Measurements from ENCODE around the gene TTC39A.

The TTC39A gene

DNA sequence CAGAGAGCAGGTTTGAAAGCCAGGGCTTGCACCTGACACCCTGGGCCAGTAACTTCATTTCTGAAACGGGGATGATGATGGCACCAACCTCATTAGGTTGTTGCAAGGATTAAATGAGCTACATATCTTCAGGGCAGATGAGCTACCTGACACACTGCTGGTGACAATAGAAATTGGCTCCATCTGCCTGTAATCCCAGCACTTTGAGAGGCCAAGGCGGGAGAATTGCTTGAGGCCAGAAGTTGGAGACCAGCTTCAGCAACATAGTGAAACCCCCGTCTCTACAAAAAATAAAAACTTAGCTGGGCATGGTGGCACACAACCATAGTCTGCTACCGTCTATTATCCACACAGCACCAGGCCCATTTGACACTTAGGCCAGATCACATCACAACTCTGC is 6.3 kb upstream of the TTC39A start:
- no peak overlapping the region for H3K4me3 ChIP-seq (ENCODE audit: low read depth, low read length)

GRCh38 chr1:51336004-51336403 is 5.6 kb upstream of the TTC39A start:
- no peaks in the 10 kb centered on the region for H3K36me3 ChIP-seq (ENCODE audit: control insufficient read depth, insufficient read depth, low read length)
- H3K9ac ChIP-seq (ENCODE audit: low read length) = no peak overlapping the region
- no peak overlapping the region for H3K4me3 ChIP-seq (ENCODE audit: low read depth, low read length)
- no peak overlapping the region for H3K27ac ChIP-seq (ENCODE audit: low read depth, low read length)
- peaks cover 11% of the 10 kb centered on the region for H3K4me1 ChIP-seq (ENCODE audit: control insufficient read depth, insufficient read depth, low read length)
- H3K9me3 ChIP-seq (ENCODE audit: control insufficient read depth, insufficient read depth, low read depth, low read length) = no peaks in the 10 kb centered on the region
- no peaks in the 10 kb centered on the region; the same call in 1 of the 2 replicates for H3K27me3 ChIP-seq (ENCODE audit: control insufficient read depth, insufficient read depth, low read length)

More for the DNA sequence above, 6.3 kb upstream of the TTC39A start:
- H3K27ac ChIP-seq (ENCODE audit: low read depth, low read length) = no peak overlapping the region
- H3K9me3 ChIP-seq (ENCODE audit: control insufficient read depth, insufficient read depth, low read depth, low read length) = no peaks in the 10 kb centered on the region
- no peaks in the 10 kb centered on the region for H3K36me3 ChIP-seq (ENCODE audit: control insufficient read depth, insufficient read depth, low read length)
- H3K9ac ChIP-seq (ENCODE audit: low read length) = no peak overlapping the region
- H3K4me1 ChIP-seq (ENCODE audit: control insufficient read depth, insufficient read depth, low read length) = peaks cover 4% of the 10 kb centered on the region
- H3K27me3 ChIP-seq (ENCODE audit: control insufficient read depth, insufficient read depth, low read length) = no peaks in the 10 kb centered on the region

GRCh38 chr1:51331206-51332100 is 1.1 kb upstream of the TTC39A start:
- Histone ChIP-seq H3K9ac (ENCODE audit: low read length) (peak overlapping the region; percentile 71), H3K4me3 (ENCODE audit: low read depth, low read length) (peak overlapping the region; percentile 67), H3K9me3 (ENCODE audit: control insufficient read depth, insufficient read depth, low read depth, low read length) (no peaks in the 10 kb centered on the region), H3K36me3 (ENCODE audit: control insufficient read depth, insufficient read depth, low read length) (no peaks in the 10 kb centered on the region), H3K27ac (ENCODE audit: low read depth, low read length) (peak overlapping the region; percentile 10; the same call in 1 of the 2 replicates), H3K27me3 (ENCODE audit: control insufficient read depth, insufficient read depth, low read length) (peaks cover 15% of the 10 kb centered on the region), H3K4me1 (ENCODE audit: control insufficient read depth, insufficient read depth, low read length) (peaks cover 26% of the 10 kb centered on the region)

GRCh38 chr1:51329443-51330325 is 678 bp downstream of the TTC39A start:
- Histone ChIP-seq H3K27me3 (ENCODE audit: control insufficient read depth, insufficient read depth, low read length) (peaks cover 15% of the 10 kb centered on the region), H3K27ac (ENCODE audit: low read depth, low read length) (no peak overlapping the region), H3K36me3 (ENCODE audit: control insufficient read depth, insufficient read depth, low read length) (no peaks in the 10 kb centered on the region), H3K9ac (ENCODE audit: low read length) (no peak overlapping the region), H3K4me1 (ENCODE audit: control insufficient read depth, insufficient read depth, low read length) (peaks cover 28% of the 10 kb centered on the region), H3K9me3 (ENCODE audit: control insufficient read depth, insufficient read depth, low read depth, low read length) (no peaks in the 10 kb centered on the region), H3K4me3 (ENCODE audit: low read depth, low read length) (peak overlapping the region; percentile 53)

GRCh38 chr1:51328926-51329325 is 1.4 kb downstream of the TTC39A start:
- Histone ChIP-seq H3K36me3 (ENCODE audit: control insufficient read depth, insufficient read depth, low read length) (no peaks in the 10 kb centered on the region), H3K4me3 (ENCODE audit: low read depth, low read length) (no peak overlapping the region), H3K9ac (ENCODE audit: low read length) (no peak overlapping the region), H3K9me3 (ENCODE audit: control insufficient read depth, insufficient read depth, low read depth, low read length) (no peaks in the 10 kb centered on the region), H3K27me3 (ENCODE audit: control insufficient read depth, insufficient read depth, low read length) (peaks cover 15% of the 10 kb centered on the region), H3K4me1 (ENCODE audit: control insufficient read depth, insufficient read depth, low read length) (peaks cover 28% of the 10 kb centered on the region), H3K27ac (ENCODE audit: low read depth, low read length) (no peak overlapping the region)

GRCh38 chr1:51328279-51328678 is 2.1 kb downstream of the TTC39A start:
- Histone ChIP-seq H3K4me3 (ENCODE audit: low read depth, low read length) (no peak overlapping the region), H3K4me1 (ENCODE audit: control insufficient read depth, insufficient read depth, low read length) (peaks cover 28% of the 10 kb centered on the region), H3K36me3 (ENCODE audit: control insufficient read depth, insufficient read depth, low read length) (no peaks in the 10 kb centered on the region)

DNA sequence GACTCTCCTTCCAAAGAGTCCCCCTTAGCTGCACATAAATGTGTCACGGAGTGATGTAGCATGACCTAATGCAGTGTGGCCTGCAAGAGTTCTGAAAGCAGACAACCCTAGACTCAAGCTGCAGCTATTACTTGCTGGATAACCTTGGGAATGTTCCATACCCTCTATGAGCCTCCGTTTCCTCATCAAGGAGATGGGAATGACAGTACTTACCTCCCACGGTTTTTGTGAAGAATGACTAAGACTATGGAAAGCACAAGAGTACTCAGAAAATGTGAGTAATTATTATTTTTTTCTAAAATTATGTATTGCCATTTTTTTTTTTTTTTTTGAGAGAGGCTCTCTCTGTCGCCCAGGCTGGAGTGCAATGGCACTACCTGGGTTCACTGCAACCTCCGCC is 3.0 kb downstream of the TTC39A start:
- H3K36me3 ChIP-seq (ENCODE audit: control insufficient read depth, insufficient read depth, low read length) = no peaks in the 10 kb centered on the region
- no peak overlapping the region for H3K4me3 ChIP-seq (ENCODE audit: low read depth, low read length)
- peaks cover 15% of the 10 kb centered on the region for H3K27me3 ChIP-seq (ENCODE audit: control insufficient read depth, insufficient read depth, low read length)
- H3K9ac ChIP-seq (ENCODE audit: low read length) = no peak overlapping the region
- H3K9me3 ChIP-seq (ENCODE audit: control insufficient read depth, insufficient read depth, low read depth, low read length) = no peaks in the 10 kb centered on the region
- no peak overlapping the region for H3K27ac ChIP-seq (ENCODE audit: low read depth, low read length)
- H3K4me1 ChIP-seq (ENCODE audit: control insufficient read depth, insufficient read depth, low read length) = peaks cover 28% of the 10 kb centered on the region

More at GRCh38 chr1:51328279-51328678, 2.1 kb downstream of the TTC39A start:
- H3K9ac ChIP-seq (ENCODE audit: low read length) = no peak overlapping the region
- H3K27me3 ChIP-seq (ENCODE audit: control insufficient read depth, insufficient read depth, low read length) = peaks cover 15% of the 10 kb centered on the region
- H3K9me3 ChIP-seq (ENCODE audit: control insufficient read depth, insufficient read depth, low read depth, low read length) = no peaks in the 10 kb centered on the region
- H3K27ac ChIP-seq (ENCODE audit: low read depth, low read length) = no peak overlapping the region

- Histone ChIP-seq H3K27ac (ENCODE audit: low read depth, low read length) (no peak overlapping the region), H3K4me1 (ENCODE audit: control insufficient read depth, insufficient read depth, low read length) (peaks cover 28% of the 10 kb centered on the region), H3K9ac (ENCODE audit: low read length) (no peak overlapping the region), H3K36me3 (ENCODE audit: control insufficient read depth, insufficient read depth, low read length) (no peaks in the 10 kb centered on the region), H3K4me3 (ENCODE audit: low read depth, low read length) (no peak overlapping the region), H3K27me3 (ENCODE audit: control insufficient read depth, insufficient read depth, low read length) (peaks cover 15% of the 10 kb centered on the region), H3K9me3 (ENCODE audit: control insufficient read depth, insufficient read depth, low read depth, low read length) (no peaks in the 10 kb centered on the region)
Observed at GRCh38 chr1:51326839-51327238, 3.5 kb downstream of the TTC39A start.

DNA sequence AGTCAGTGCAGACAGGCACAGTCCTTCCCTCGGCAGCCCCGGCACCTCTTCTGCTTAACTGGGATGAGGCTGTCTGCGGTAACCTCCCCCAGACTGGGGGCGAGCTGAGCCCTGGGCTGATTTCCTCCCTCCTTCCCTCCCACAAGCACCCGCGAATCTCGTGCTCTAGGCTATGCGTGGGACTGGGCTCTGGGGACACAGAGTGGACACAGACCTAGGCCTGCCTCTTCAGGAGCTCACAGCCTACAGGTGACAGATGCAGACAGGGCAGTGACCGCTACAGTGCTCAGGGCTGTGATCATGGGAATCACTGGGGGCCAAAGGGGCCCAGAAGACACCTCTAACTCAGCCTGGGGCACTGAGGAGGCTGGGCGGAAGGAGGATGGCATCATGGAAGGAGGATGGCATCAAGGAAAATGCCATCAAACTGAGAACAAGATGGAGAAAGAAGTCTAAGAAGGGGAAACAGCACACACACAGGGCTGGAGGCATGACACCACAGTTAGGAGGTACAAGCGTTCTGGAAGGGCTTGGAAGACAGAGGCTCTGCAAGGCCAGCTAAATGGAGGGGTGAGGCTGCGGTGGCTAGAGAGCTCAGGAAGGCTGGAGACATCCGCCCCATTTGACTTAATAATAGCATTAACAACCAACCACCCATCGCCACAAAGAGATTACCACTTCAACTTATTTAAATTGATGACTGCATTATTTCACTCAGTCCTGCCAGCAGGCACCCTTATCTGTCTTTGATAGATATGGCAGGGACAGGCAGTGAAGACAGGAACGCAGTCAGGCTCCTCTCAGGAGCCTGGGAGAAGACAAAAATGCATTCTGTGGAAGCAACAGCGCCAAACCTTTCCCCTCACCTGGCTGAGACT is 4.2 kb downstream of the TTC39A start:
- Histone ChIP-seq H3K27ac (ENCODE audit: low read depth, low read length) (no peak overlapping the region), H3K9me3 (ENCODE audit: control insufficient read depth, insufficient read depth, low read depth, low read length) (no peaks in the 10 kb centered on the region), H3K36me3 (ENCODE audit: control insufficient read depth, insufficient read depth, low read length) (no peaks in the 10 kb centered on the region)

GRCh38 chr1:51325391-51325790 is 5.0 kb downstream of the TTC39A start:
- Histone ChIP-seq H3K27ac (ENCODE audit: low read depth, low read length) (no peak overlapping the region), H3K9ac (ENCODE audit: low read length) (no peak overlapping the region), H3K27me3 (ENCODE audit: control insufficient read depth, insufficient read depth, low read length) (peaks cover 10% of the 10 kb centered on the region; the same call in 1 of the 2 replicates), H3K4me3 (ENCODE audit: low read depth, low read length) (no peak overlapping the region), H3K9me3 (ENCODE audit: control insufficient read depth, insufficient read depth, low read depth, low read length) (no peaks in the 10 kb centered on the region), H3K4me1 (ENCODE audit: control insufficient read depth, insufficient read depth, low read length) (peaks cover 19% of the 10 kb centered on the region), H3K36me3 (ENCODE audit: control insufficient read depth, insufficient read depth, low read length) (no peaks in the 10 kb centered on the region)

More for the DNA sequence above, 4.2 kb downstream of the TTC39A start:
- Histone ChIP-seq H3K4me1 (ENCODE audit: control insufficient read depth, insufficient read depth, low read length) (peaks cover 24% of the 10 kb centered on the region), H3K27me3 (ENCODE audit: control insufficient read depth, insufficient read depth, low read length) (peaks cover 15% of the 10 kb centered on the region), H3K9ac (ENCODE audit: low read length) (no peak overlapping the region), H3K4me3 (ENCODE audit: low read depth, low read length) (no peak overlapping the region)
